Activated CD4-positive, alpha-beta T cell treated with anti-CD3 and anti-CD28 coated beads for 36 hours (primary cell): ENCODE results near the gene OAF. TPM values are rescaled to one million over a fixed set of nuclear protein-coding genes. Genes with fewer than 3 reads are reported as not detected.

Experiments
- ATAC-seq: fragments of 200-7000 bp; cut with Tn5 transposase; one replicate; pipeline ENCODE4 v1.10.0; 2021; ENCODE audit warnings: mild to moderate bottlenecking, moderate library complexity
- CTCF ChIA-PET: fragments of 350-600 bp; sonication (Branson Sonifier 250); formaldehyde crosslinking; loops from one replicate; lab custom pipeline; 2021; ENCODE audit warnings: antibody characterized with exemption; lab: Charles Lee
- POLR2A ChIA-PET: fragments of 350-600 bp; sonication (Branson Sonifier 250); formaldehyde crosslinking; loops from one replicate; lab custom pipeline; 2021; ENCODE audit warnings: antibody characterized with exemption, inconsistent platforms; lab: Charles Lee
- DNase-seq: peaks from one replicate; pipeline ENCODE4 v3.0.0-alpha.2; 2020
- H3K27ac Mint-ChIP-seq: one replicate; pipeline ENCODE4 v1.8.0; 2021; ENCODE audit warnings: mixed read lengths
- H3K27me3 Mint-ChIP-seq: one replicate; pipeline ENCODE4 v1.8.0; 2021; ENCODE audit warnings: mixed read lengths
- H3K36me3 Mint-ChIP-seq: one replicate; pipeline ENCODE4 v1.8.0; 2021; ENCODE audit warnings: low read depth, mixed read lengths
- H3K4me1 Mint-ChIP-seq: one replicate; pipeline ENCODE4 v1.8.0; 2021; ENCODE audit warnings: mixed read lengths
- H3K4me3 Mint-ChIP-seq: one replicate; pipeline ENCODE4 v1.8.0; 2021; ENCODE audit warnings: mild to moderate bottlenecking, moderate library complexity, mixed read lengths
- H3K9me3 Mint-ChIP-seq: one replicate; pipeline ENCODE4 v1.8.0; 2021; ENCODE audit warnings: low read depth, mixed read lengths
- intact Hi-C, 2 experiments: fragments of 100-400 bp; cut with DNase I in 1 of 2; cut with micrococcal nuclease in 1 of 2; formaldehyde crosslinking; loops; one replicate each; pipeline versions ENCODE4 v1.14.2 to v1.15.1; 2022 to 2024; cut with DNase I, micrococcal nuclease
- total RNA-seq, 2 experiments: library from RNA; stranded (reverse); gene quantifications; one replicate each; pipeline ENCODE4 v1.2.3, GENCODE V29; 2021

The OAF gene
- total RNA-seq, 2 experiments from 2014 or later: 1.4 to 1.6 TPM

DNA sequence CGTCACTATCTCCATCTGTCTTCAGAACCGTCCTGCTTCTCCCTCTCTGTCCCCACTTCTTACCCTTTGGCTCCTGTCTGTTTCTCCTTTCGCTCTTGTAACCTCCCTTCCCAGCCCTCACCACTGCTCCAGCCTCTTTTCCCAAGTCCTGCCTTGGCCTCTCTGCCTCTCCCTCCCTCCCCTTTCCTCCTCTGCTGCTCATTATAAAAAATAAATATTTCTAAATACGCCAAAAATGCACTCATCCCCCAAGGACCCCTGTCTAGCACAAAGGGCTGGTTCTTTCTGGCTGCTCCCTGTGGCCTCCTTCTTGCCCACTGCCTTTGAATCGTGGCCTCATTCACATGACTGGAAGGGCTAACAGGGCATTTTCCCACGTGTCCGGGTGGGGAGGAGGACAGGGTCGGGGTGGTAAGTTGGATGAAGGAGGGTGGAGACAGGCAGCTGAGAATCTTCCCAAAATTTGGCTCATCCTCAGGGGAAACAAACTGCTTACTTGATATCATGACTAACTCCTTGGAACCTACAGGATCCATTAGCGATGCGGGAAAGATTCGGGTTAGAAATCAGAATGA is 26.4 kb upstream of the OAF start:
- POLR2A ChIA-PET: no interaction called here

DNA sequence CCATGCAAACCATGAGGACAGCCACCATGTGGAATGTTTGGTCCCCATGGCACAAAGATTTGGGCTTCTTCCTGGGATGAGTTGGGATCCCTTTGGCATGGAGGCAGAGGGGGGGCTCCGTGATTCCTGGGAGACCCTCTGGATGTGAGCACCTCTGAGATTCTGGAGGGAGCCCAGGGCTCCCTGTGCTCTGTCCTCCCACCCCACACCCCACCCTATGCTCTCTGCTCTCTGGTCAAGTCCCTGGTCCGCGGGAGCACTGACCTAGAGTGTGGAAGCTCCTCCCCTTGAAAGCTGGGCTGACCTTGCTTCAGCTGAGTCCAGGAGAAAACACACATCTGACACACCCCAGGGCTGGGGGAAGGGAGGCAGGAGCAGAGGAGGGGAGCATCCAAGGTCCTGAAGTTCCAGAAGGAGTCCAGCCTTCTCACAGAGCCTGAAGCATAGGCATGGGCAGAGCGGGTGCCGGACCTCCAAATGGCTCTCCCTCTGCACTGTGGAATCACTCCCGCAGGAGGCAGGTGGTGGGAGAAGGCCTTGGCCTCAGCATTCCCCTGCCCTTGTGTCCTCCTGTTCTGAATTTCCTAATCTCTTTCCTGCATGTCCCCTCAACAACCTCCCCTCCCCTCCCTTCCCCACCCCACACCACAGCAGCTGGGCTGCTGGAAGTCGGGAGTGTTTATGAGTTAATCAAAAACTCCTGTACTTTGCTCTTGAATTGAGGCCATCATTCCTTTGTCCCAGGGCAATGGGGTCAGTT is 25.7 kb upstream of the OAF start:
- Mint-ChIP-seq H3K4me1 (peaks cover 10% of the 10 kb centered on the region), H3K9me3 (no peaks in the 10 kb centered on the region), H3K27me3 (peaks cover 7% of the 10 kb centered on the region), H3K4me3 (no peak overlapping the region), H3K36me3 (no peaks in the 10 kb centered on the region), H3K27ac (no peak overlapping the region)
- ChIA-PET CTCF (no interaction called here), POLR2A (no interaction called here)
- intact Hi-C loops: no loop called here
- no peak for DNase-seq
- no peak for ATAC-seq

More for the DNA sequence above, 26.4 kb upstream of the OAF start:
- DNase-seq: no peak
- CTCF ChIA-PET: no interaction called here
- H3K27me3 Mint-ChIP-seq: peaks cover 7% of the 10 kb centered on the region
- no peaks in the 10 kb centered on the region for H3K36me3 Mint-ChIP-seq
- H3K9me3 Mint-ChIP-seq: no peaks in the 10 kb centered on the region
- ATAC-seq: no peak
- no peak overlapping the region for H3K27ac Mint-ChIP-seq
- intact Hi-C loops: no loop called here
- no peak overlapping the region for H3K4me3 Mint-ChIP-seq
- H3K4me1 Mint-ChIP-seq: peaks cover 10% of the 10 kb centered on the region

DNA sequence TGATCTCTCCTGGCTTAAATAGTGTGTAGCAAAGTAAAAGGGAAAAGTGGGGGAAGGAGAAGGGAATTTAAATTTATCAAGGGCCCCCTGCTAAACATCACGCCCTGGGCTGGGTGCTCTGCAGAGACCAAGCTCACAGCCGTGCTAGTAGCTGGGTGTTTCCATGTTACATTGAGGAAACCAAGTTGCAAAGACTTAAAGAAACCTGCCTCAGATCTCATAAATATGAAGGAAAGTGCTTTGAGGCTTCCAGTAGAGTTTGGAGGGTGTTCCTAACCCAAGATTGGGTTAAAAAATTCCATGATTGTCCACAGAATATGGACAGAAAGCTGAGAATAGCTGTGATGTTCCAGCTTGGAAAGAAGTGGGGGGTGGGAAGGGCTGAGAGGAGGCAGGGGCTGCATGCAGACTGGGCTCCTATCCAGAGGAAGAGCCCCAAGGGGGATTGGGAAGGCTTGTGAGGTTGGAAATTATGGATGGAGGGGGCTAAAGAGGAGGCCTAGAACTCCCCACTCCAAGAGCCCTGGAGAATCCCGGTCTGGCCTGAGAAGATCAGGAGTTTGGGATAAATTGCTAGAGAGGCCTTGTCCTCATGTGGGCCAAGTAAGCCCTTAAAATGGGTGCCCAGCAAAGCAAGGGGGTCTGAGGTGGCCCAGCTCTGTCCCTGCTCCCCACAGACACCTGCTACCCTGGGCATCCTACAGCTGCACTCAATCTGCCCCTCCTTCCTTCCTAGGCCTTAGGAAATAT is 25.0 kb upstream of the OAF start:
- Mint-ChIP-seq H3K4me3 (no peak overlapping the region), H3K27me3 (peaks cover 7% of the 10 kb centered on the region), H3K9me3 (no peaks in the 10 kb centered on the region), H3K27ac (no peak overlapping the region), H3K4me1 (peaks cover 10% of the 10 kb centered on the region), H3K36me3 (no peaks in the 10 kb centered on the region)
- ChIA-PET CTCF (no interaction called here), POLR2A (no interaction called here)
- ATAC-seq: no peak
- intact Hi-C loops: no loop called here
- no peak for DNase-seq

DNA sequence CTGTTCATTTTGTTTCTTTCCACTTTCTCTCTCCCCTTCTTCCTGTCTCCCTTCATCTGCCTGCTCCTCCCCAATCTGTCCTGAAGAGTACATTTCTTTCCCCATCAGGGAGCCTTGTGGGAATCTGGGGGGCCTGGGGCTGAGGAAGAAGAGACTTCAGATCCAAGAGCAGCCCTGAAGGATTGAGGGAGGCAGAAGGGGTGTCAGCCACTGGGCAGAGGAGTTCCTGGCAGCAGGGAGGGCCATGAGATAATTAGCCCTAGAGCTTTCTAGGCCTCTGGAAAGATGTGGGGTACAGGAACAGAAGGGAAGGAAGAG is 24.4 kb upstream of the OAF start:
- ChIA-PET CTCF (no interaction called here), POLR2A (no interaction called here)
- H3K4me1 Mint-ChIP-seq: peaks cover 10% of the 10 kb centered on the region
- ATAC-seq (no peak), DNase-seq (no peak)
- H3K36me3 Mint-ChIP-seq: no peaks in the 10 kb centered on the region
- intact Hi-C loops: no loop called here
- no peak overlapping the region for H3K27ac Mint-ChIP-seq
- no peak overlapping the region for H3K4me3 Mint-ChIP-seq
- no peaks in the 10 kb centered on the region for H3K9me3 Mint-ChIP-seq
- peaks cover 7% of the 10 kb centered on the region for H3K27me3 Mint-ChIP-seq

DNA sequence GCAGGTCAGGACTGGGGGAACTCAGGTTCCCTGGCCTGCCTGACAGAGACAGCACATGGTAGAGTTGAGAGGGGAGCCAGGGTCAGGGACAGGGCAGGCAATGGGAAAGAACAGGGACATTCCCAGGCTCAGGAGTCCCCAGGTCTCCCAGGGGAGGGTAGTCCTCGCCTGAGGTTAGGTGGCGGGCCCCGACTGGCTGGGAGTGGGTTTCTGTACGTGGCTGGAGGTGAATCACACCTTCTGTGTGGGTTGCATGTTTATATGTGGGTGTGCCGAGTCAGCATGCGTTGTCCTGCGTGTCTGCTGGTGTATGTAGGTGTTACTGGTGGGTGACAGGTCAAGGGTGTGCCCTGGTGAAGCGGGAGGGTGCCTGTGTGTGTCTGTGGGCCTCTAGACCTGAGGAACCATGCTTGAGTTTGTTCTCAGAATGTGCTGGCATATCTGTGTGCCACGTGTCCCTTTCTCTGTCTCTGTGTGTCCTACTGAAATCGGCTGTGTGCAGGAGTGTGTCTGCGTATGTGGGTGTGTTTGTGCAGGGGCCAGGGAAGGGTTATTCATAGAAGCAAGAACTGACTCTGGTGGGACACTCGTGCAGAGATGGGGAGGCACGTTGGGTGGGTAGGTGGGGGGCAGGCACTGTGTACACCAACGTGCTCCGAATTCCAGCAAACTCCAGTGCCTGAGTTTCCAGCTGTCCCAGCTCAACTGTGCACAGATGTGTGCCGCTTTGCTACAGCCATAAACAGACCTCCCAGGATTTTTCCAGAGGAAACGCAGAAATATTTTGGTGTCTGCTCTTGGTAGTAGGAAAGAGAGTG is 23.8 kb upstream of the OAF start:
- no peak overlapping the region for H3K4me3 Mint-ChIP-seq
- peaks cover 10% of the 10 kb centered on the region for H3K4me1 Mint-ChIP-seq
- ChIA-PET POLR2A (no interaction called here), CTCF (interaction anchor here (0.7 kb wide), 1 partner anchor 47 kb away, joined by 3 read pairs; no protein-coding TSS in a partner anchor)
- peak overlapping the region; percentile 4 for H3K27ac Mint-ChIP-seq
- H3K27me3 Mint-ChIP-seq: peaks cover 7% of the 10 kb centered on the region
- H3K9me3 Mint-ChIP-seq: no peaks in the 10 kb centered on the region
- ATAC-seq (peak; percentile 75), DNase-seq (peak; percentile 48)
- H3K36me3 Mint-ChIP-seq: no peaks in the 10 kb centered on the region
- intact Hi-C loops: no loop called here

DNA sequence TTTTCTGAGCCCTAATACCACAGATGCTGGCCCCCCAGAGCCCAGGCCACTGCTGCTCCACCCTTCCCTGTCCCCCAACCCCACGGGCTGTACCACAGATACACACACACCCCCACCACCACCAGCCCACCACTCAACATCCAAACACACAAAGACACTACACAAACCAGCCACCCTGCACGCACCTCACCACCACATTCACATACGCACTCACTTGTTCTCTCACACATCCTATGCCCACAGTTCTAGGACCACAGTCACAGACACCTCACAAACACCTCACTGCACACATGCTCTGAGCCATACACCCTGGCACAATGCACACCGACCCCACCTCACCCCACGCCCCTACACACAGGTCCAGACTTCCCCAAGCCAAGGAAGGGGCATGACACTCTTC is 22.5 kb upstream of the OAF start:
- POLR2A ChIA-PET: no interaction called here
- no peak for DNase-seq
- H3K27ac Mint-ChIP-seq: no peak overlapping the region
- no peak overlapping the region for H3K4me3 Mint-ChIP-seq
- CTCF ChIA-PET: no interaction called here
- ATAC-seq: no peak
- no peaks in the 10 kb centered on the region for H3K9me3 Mint-ChIP-seq
- peaks cover 10% of the 10 kb centered on the region for H3K4me1 Mint-ChIP-seq
- H3K36me3 Mint-ChIP-seq: no peaks in the 10 kb centered on the region
- intact Hi-C loops: no loop called here
- peaks cover 7% of the 10 kb centered on the region for H3K27me3 Mint-ChIP-seq

DNA sequence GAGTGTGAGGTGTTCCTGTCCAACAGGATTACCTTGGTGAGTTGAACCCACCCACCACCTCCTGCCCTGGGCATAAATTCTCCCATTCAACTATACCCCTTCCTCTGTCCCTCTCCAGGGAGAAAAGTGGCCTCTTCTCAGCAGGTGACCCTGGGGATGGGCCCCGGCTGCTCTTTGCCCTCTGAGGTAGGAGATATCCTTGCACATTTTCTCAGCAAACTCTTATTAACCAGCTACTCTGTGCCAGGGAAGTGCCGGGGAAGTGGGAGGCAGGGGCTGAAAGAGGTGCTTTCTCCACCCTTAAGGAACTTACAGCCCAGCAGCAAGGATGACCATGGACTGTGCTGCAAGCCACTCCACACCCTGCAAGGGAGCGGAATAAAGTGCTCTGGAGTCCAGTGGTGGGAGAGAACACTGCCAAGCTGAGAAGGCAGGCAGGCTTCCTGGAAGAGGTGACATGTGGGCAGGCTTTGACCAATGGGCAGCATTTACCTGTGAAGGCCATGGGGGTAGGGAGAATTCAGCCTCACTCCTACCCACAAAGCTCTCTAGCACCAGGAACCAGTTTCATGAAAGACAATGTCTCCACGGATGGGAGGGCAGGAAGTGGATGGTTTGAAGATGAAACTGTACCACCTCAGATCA is 21.9 kb upstream of the OAF start:
- POLR2A ChIA-PET: no interaction called here
- intact Hi-C loops: no loop called here
- CTCF ChIA-PET: interaction anchor here (0.6 kb wide), 1 partner anchor 676 kb away, joined by 3 read pairs; no protein-coding TSS in a partner anchor
- Mint-ChIP-seq H3K9me3 (no peaks in the 10 kb centered on the region), H3K27me3 (peaks cover 7% of the 10 kb centered on the region), H3K36me3 (no peaks in the 10 kb centered on the region), H3K4me3 (no peak overlapping the region), H3K27ac (no peak overlapping the region), H3K4me1 (peaks cover 10% of the 10 kb centered on the region)
- DNase-seq (no peak), ATAC-seq (no peak)

DNA sequence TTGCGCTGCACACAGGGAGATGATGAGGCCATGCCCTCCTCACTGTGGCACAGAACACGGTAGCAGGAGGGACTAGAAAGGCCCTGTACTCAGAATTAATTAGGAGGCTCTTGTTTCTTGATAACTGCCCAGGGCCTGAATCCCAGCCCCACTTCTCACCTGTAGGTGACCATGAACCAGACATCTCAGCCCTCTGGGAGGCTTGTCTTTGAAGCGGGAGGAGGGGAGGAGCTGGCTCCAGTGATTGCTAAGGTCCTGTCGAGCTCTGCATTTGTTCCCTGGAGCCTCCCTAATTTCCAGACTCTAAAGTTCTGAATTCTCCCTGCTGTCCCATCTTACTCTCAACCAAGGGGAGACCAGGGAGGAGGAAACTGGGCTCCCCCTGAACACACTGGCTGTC is 19.8 kb upstream of the OAF start:
- Mint-ChIP-seq H3K9me3 (no peaks in the 10 kb centered on the region), H3K27ac (no peak overlapping the region), H3K4me1 (peaks cover 10% of the 10 kb centered on the region), H3K36me3 (no peaks in the 10 kb centered on the region), H3K4me3 (no peak overlapping the region), H3K27me3 (peaks cover 8% of the 10 kb centered on the region)
- intact Hi-C loops: no loop called here
- no peak for DNase-seq
- ChIA-PET CTCF (interaction anchor here (0.6 to 1.3 kb wide), 2 partner anchors 17 to 192 kb away, joined by 3 to 4 read pairs; no protein-coding TSS in a partner anchor), POLR2A (no interaction called here)
- no peak for ATAC-seq

DNA sequence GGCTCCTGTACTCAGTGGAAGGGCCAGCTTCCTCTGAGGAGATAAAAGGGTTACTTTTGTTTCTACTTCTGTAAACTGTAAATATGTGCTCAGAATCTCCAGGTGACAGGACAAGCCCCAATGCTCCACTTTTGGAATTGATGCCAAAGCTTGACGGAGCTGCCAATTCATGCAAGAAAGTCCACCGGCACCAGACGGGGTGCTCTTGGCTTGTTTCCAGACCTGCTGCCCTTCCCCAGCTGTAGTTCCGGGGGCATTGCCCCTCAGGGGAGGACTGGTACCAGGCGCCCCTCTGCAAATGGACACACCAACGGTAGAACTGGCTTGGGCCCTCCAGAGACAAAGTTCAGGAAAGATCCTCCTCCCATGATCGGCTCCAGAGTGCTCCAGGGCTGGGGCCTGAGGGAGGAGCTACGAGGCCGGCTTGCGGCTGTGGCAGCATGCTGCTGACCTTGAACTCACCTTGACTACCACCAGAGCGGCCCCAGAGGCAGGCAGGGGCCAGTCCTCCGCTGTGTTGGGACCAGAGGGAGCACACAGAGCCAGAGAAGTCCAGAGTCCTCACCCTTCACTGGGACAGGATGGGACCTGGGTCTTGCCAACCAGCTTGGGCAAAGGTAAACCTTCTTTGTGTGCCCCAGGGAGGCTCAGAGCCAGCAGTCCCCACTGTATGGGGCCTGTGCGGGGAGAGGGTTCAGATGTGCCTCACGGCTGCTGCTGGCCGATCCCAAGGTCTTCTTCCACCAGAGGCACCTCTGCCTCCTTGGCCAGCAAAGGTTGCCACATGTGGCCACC is 17.8 kb upstream of the OAF start:
- ATAC-seq (no peak), DNase-seq (no peak)
- intact Hi-C loops: no loop called here
- ChIA-PET CTCF (interaction anchor here (0.7 to 0.8 kb wide), 2 partner anchors 20 to 24 kb away, joined by 3 read pairs; no protein-coding TSS in a partner anchor), POLR2A (no interaction called here)
- Mint-ChIP-seq H3K9me3 (no peaks in the 10 kb centered on the region), H3K27ac (no peak overlapping the region), H3K4me1 (no peaks in the 10 kb centered on the region), H3K4me3 (no peak overlapping the region), H3K27me3 (peaks cover 5% of the 10 kb centered on the region), H3K36me3 (no peaks in the 10 kb centered on the region)

DNA sequence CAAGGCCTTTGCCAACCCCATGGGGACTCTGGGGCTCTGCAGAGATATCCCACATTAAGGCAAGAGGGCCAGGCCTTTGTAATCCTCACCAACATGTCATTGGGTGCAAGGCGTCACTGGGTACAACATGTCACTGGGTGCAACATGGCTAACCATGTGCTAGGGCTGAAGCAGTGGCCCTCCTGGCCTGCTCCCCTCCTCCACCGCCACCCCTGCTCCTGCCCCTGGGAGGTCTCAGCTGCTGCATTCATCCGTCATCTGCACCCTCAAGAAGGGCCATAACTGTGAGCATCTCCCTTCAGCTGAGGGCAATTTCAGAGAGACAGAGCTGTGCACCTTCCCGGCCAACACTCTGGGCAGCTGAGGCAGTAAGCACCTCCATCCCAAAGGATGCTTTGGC is 16.7 kb upstream of the OAF start:
- no peaks in the 10 kb centered on the region for H3K36me3 Mint-ChIP-seq

More for the DNA sequence above, 16.7 kb upstream of the OAF start:
- intact Hi-C loops: no loop called here
- H3K27me3 Mint-ChIP-seq: peaks cover 2% of the 10 kb centered on the region
- CTCF ChIA-PET: interaction anchor here (0.7 to 1.1 kb wide), 4 partner anchors 19 to 460 kb away, joined by 3 to 5 read pairs (median 4); no protein-coding TSS in a partner anchor
- H3K27ac Mint-ChIP-seq: no peak overlapping the region
- H3K9me3 Mint-ChIP-seq: no peaks in the 10 kb centered on the region
- DNase-seq (no peak), ATAC-seq (no peak)
- no peak overlapping the region for H3K4me3 Mint-ChIP-seq
- POLR2A ChIA-PET: no interaction called here
- H3K4me1 Mint-ChIP-seq: no peaks in the 10 kb centered on the region
